ENCODE results near the gene ZDHHC14.
A peak's percentile ranks its signal among the peaks of the same experiment; 100 is the strongest.

The ZDHHC14 gene

GRCh38 chr6:157531986-157532365 lies 151.0 kb downstream of the ZDHHC14 start:
- TF ChIP-seq MYC (IDR thresholded peaks at IDR 0.05; ENCODE audit: low read depth, low read length) (no peak), CTCF (IDR thresholded peaks at IDR 0.05; ENCODE audit: low read depth, low read length) (no peak), MAX (IDR thresholded peaks at IDR 0.05; ENCODE audit: low read depth, low read length) (no peak), POLR2A (IDR thresholded peaks at IDR 0.05; ENCODE audit: extremely low read depth, insufficient read length) (no peak)
- DNase-seq (ENCODE audit: low read depth) = peak; percentile 32
- H3K4me3 ChIP-seq (ENCODE audit: low read depth, low read length) = no peak overlapping the region

- TF ChIP-seq POLR2A (IDR thresholded peaks at IDR 0.05; ENCODE audit: extremely low read depth, insufficient read length) = no peak
- H3K4me3 ChIP-seq (ENCODE audit: low read depth, low read length) = no peak overlapping the region
- peak; percentile 31 for DNase-seq (ENCODE audit: low read depth)
These were observed 152.3 kb downstream of the ZDHHC14 start for GRCh38 chr6:157533048-157533871.

GRCh38 chr6:157534134-157534871 lies 153.3 kb downstream of the ZDHHC14 start:
- no peak overlapping the region for H3K4me3 ChIP-seq (ENCODE audit: low read depth, low read length)
- TF ChIP-seq CTCF (IDR thresholded peaks at IDR 0.05; ENCODE audit: low read depth, low read length) = no peak
- no peak for TF ChIP-seq MYC (IDR thresholded peaks at IDR 0.05; ENCODE audit: low read depth, low read length)
- no peak for TF ChIP-seq POLR2A (IDR thresholded peaks at IDR 0.05; ENCODE audit: extremely low read depth, insufficient read length)
- no peak for TF ChIP-seq MAX (IDR thresholded peaks at IDR 0.05; ENCODE audit: low read depth, low read length)
- DNase-seq (ENCODE audit: low read depth) = no peak

- no peak overlapping the region for H3K4me3 ChIP-seq (ENCODE audit: low read depth, low read length)
- TF ChIP-seq CTCF (IDR thresholded peaks at IDR 0.05; ENCODE audit: low read depth, low read length) (no peak), MAX (IDR thresholded peaks at IDR 0.05; ENCODE audit: low read depth, low read length) (no peak), MYC (IDR thresholded peaks at IDR 0.05; ENCODE audit: low read depth, low read length) (no peak), POLR2A (IDR thresholded peaks at IDR 0.05; ENCODE audit: extremely low read depth, insufficient read length) (no peak)
- DNase-seq (ENCODE audit: low read depth) = peak; percentile 44
These were observed 154.0 kb downstream of the ZDHHC14 start for GRCh38 chr6:157534977-157535339.

GRCh38 chr6:157535340-157536222 lies 154.6 kb downstream of the ZDHHC14 start:
- DNase-seq (ENCODE audit: low read depth) = peak; percentile 91
- TF ChIP-seq MAX (IDR thresholded peaks at IDR 0.05; ENCODE audit: low read depth, low read length) (peak; percentile 92; the same call in 1 of the 2 replicates), MYC (IDR thresholded peaks at IDR 0.05; ENCODE audit: low read depth, low read length) (no peak)
- peak overlapping the region; percentile 14 for H3K4me3 ChIP-seq (ENCODE audit: low read depth, low read length)

- peak overlapping the region; percentile 6 for H3K4me3 ChIP-seq (ENCODE audit: low read depth, low read length)
- no peak for TF ChIP-seq CTCF (IDR thresholded peaks at IDR 0.05; ENCODE audit: low read depth, low read length)
- peak; percentile 96 for TF ChIP-seq MYC (IDR thresholded peaks at IDR 0.05; ENCODE audit: low read depth, low read length)
- no peak; the same call in 1 of the 2 replicates for TF ChIP-seq MAX (IDR thresholded peaks at IDR 0.05; ENCODE audit: low read depth, low read length)
- TF ChIP-seq POLR2A (IDR thresholded peaks at IDR 0.05; ENCODE audit: extremely low read depth, insufficient read length) = no peak
- DNase-seq (ENCODE audit: low read depth) = no peak
These were observed 155.2 kb downstream of the ZDHHC14 start for GRCh38 chr6:157536223-157536545.

Data from NB4 (cell line).